Lower lobe of right lung (tissue), 2 donors: Measurements from ENCODE around the gene HRH2. TPM values are rescaled to one million over a fixed set of nuclear protein-coding genes. Genes with fewer than 3 reads are reported as not detected.

ENCODE experiments used
- ATAC-seq, 2 donors: fragments of 200-7000 bp; cut with Tn5 transposase; one replicate each; pipeline ENCODE4 v1.9.1; 2020 to 2022; ENCODE audit warnings: mild to moderate bottlenecking in 2 of 2, moderate library complexity in 2 of 2
- DNase-seq: peaks from one replicate; pipeline ENCODE4 v3.0.0-alpha.2; 2020
- H3K27ac ChIP-seq: fragments of 200-600 bp; one replicate; pipeline ENCODE4 v1.8.0; 2022
- H3K27me3 ChIP-seq: fragments of 200-600 bp; one replicate; pipeline ENCODE4 v1.8.0; 2022; ENCODE audit warnings: low read depth
- H3K36me3 ChIP-seq: fragments of 200-600 bp; one replicate; pipeline ENCODE4 v1.8.0; 2022; ENCODE audit warnings: mild to moderate bottlenecking
- H3K4me1 ChIP-seq: fragments of 200-600 bp; one replicate; pipeline ENCODE4 v1.8.0; 2022
- H3K4me3 ChIP-seq: fragments of 200-600 bp; one replicate; pipeline ENCODE4 v1.8.0; 2022; ENCODE audit warnings: mild to moderate bottlenecking
- H3K9me3 ChIP-seq: fragments of 200-600 bp; one replicate; pipeline ENCODE4 v1.8.0; 2022
- intact Hi-C: fragments of 100-400 bp; cut with DNase I; formaldehyde crosslinking; loops from one replicate; pipeline ENCODE4 v1.11.0; 2022
- total RNA-seq: library from RNA; stranded (reverse); fragmentation: NEBNext Ultra II Directional; extraction: Animal tissue kit (Norgen Biotek cat#: 25700); gene quantifications from one replicate; pipeline ENCODE4 v1.2.1, GENCODE V29; 2021
- TF ChIP-seq, protein P1 (sequence below): fragments of 200-600 bp; IDR thresholded peaks from one replicate; pipeline ENCODE4 v1.8.0; 2022; ENCODE audit warnings: antibody characterized with exemption, mild to moderate bottlenecking
- donor health status: DM: no; HTN: yes; CAD: no; lungs with severe emphysema.

The HRH2 gene
- total RNA-seq, 1 donor from 2014 or later, result 9.6 TPM

DNA sequence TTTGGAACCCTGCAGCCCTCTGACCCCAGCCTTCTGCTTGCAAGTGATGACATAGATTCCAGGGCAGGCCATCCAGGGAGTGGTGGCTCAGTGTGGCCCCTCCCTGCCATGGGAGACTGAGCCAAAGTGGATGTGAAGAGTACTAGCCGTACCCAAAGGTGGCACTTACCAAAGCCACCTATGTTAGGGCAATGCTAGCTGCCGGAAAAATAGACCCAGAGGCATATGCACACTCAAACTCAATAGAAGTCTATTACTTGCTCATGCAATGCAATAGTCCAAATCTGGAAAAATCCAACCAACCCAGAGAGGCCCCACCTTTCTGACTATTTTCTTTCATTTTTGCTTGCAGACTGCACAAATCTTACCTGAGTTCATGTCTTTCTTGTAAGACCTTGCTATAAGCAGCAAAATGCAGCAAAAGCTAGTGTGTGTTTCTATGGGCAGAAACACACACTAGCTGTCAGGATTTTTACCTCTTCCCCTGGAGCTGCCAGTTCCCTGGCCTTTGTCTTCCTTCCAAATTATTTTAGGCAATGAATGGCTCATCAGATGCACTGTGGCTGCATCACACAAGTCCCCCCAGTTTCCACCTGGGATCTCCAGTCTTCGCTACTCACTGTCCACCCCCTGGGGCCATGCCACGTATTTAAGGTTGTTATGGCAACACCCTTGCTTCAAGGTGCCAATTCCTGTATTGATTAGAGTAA lies 74.0 kb downstream of the HRH2 start:
- intact Hi-C loops, result no loop called here
- no peaks in the 10 kb centered on the region for H3K4me1 ChIP-seq
- DNase-seq (no peak), ATAC-seq (no peak)
- TF ChIP-seq, protein P1, sequence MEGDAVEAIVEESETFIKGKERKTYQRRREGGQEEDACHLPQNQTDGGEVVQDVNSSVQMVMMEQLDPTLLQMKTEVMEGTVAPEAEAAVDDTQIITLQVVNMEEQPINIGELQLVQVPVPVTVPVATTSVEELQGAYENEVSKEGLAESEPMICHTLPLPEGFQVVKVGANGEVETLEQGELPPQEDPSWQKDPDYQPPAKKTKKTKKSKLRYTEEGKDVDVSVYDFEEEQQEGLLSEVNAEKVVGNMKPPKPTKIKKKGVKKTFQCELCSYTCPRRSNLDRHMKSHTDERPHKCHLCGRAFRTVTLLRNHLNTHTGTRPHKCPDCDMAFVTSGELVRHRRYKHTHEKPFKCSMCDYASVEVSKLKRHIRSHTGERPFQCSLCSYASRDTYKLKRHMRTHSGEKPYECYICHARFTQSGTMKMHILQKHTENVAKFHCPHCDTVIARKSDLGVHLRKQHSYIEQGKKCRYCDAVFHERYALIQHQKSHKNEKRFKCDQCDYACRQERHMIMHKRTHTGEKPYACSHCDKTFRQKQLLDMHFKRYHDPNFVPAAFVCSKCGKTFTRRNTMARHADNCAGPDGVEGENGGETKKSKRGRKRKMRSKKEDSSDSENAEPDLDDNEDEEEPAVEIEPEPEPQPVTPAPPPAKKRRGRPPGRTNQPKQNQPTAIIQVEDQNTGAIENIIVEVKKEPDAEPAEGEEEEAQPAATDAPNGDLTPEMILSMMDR, result no peak
- H3K27ac ChIP-seq, result no peak overlapping the region
- no peaks in the 10 kb centered on the region for H3K9me3 ChIP-seq
- no peak overlapping the region for H3K4me3 ChIP-seq
- peaks cover 40% of the 10 kb centered on the region for H3K27me3 ChIP-seq
- H3K36me3 ChIP-seq, result no peaks in the 10 kb centered on the region

DNA sequence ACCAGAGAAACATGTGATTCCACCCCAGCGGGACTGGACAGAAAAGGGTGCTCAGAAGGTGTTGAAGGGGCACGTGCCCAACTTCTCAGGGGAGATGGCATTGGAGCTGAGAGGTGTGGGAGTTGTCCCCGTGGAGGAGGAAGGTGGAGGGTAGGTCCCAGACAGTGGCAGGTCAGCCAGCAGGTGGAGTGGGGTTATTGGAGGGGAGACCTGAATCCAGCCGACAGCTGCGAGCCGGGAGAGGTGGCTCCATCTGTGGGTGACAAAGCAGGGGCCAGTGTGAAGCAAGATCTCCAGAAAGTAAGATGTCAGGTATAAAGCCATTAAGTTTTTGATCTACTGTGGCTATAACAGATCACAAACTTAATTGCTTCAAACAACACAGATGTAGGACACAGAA lies 75.1 kb downstream of the HRH2 start:
- TF ChIP-seq, protein P1, result no peak
- H3K36me3 ChIP-seq, result no peaks in the 10 kb centered on the region
- ATAC-seq, result no peak
- no peak overlapping the region for H3K4me3 ChIP-seq
- no peaks in the 10 kb centered on the region for H3K4me1 ChIP-seq
- no peak for DNase-seq
- intact Hi-C loops, result no loop called here
- peaks cover 47% of the 10 kb centered on the region for H3K27me3 ChIP-seq
- H3K27ac ChIP-seq, result no peak overlapping the region
- H3K9me3 ChIP-seq, result no peaks in the 10 kb centered on the region

DNA sequence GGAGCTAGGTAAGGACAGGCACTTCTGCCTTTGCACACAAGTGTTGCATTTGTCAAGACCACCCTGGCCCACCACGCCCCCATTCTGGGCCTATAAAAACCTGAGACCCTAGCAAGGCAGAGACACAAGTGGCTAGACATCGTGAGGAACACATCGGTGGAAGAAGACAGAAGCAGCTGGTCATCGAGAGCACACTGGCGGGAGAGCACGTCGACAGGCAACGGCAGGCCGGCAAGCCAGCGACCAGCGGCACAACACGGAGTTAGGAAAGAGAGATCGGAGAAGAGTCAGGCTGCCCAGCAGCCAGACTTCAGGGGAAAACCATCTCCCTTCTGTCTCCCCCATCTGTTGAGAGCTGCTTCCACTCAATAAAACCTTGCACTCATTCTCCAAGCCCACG lies 76.1 kb downstream of the HRH2 start:
- Histone ChIP-seq H3K4me1 (no peaks in the 10 kb centered on the region), H3K36me3 (no peaks in the 10 kb centered on the region), H3K27me3 (peaks cover 37% of the 10 kb centered on the region), H3K4me3 (no peak overlapping the region), H3K9me3 (no peaks in the 10 kb centered on the region), H3K27ac (no peak overlapping the region)
- ATAC-seq (no peak), DNase-seq (no peak)
- TF ChIP-seq, protein P1, result no peak
- intact Hi-C loops, result no loop called here

DNA sequence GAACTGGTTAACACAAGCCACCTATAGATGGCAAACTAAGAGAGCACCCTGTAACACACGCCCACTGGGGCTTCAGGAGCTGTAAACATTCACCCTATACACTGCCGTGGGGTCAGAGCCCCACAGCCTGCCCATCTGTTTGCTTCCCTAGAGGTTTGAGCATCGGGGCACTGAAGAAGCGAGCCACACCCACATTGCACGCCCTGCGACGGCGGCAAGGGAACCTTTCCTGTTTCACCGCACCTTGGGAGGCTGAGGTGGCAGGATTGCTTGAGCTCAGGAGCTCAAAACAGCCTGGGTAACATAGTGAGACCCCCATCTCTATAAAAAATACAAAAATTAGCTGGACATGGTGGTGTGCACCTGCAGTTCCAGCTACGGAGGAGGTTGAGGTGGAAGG lies 76.6 kb downstream of the HRH2 start:
- Histone ChIP-seq H3K4me3 (no peak overlapping the region), H3K4me1 (no peaks in the 10 kb centered on the region), H3K36me3 (no peaks in the 10 kb centered on the region), H3K27me3 (peaks cover 32% of the 10 kb centered on the region), H3K27ac (no peak overlapping the region), H3K9me3 (no peaks in the 10 kb centered on the region)
- intact Hi-C loops, result no loop called here
- ATAC-seq (no peak), DNase-seq (no peak)
- TF ChIP-seq, protein P1, result no peak

DNA sequence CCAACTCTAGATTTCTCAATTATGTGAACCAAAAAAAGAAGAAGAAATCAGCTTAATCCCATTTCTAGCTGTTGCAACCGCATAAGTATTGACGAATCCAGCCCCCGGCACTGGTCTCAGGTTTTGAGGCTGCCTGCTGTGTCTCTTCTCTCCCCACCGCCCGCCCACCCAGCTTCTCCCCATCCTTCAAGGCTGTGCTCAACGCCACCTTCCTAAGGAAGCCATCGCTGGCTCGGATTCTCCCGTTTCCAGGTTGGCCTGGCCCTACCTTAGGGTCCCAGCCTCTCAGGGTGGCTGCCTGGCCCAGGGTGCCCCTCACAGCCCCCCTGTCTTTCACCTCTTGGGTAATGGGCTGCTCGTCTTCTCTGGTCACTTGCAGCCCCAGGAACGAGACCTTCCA lies 77.8 kb downstream of the HRH2 start:
- ATAC-seq (no peak), DNase-seq (no peak)
- no peak overlapping the region for H3K4me3 ChIP-seq
- TF ChIP-seq, protein P1, result no peak
- no peaks in the 10 kb centered on the region for H3K36me3 ChIP-seq
- no peaks in the 10 kb centered on the region for H3K9me3 ChIP-seq
- H3K27ac ChIP-seq, result no peak overlapping the region
- intact Hi-C loops, result no loop called here
- H3K27me3 ChIP-seq, result peaks cover 32% of the 10 kb centered on the region
- H3K4me1 ChIP-seq, result no peaks in the 10 kb centered on the region
